ENCODE data around the gene MTG2.

MTG2 gene

GRCh38 chr20:62182469-62183425, at the start of gene MTG2:
TSS of gene MTG2 (plus strand) at chr20:62183028. CDS start at chr20:62193421, 10,393 bp downstream.
- DNase-seq: peak; percentile 93 to 94

- DNase-seq: no peak
Measured at GRCh38 chr20:62133051-62133845, 49.6 kb upstream of the MTG2 start.

GRCh38 chr20:62133864-62134263, 49.0 kb upstream of the MTG2 start:
- DNase-seq: no peak

- DNase-seq: no peak
Measured at GRCh38 chr20:62134735-62135231, 48.0 kb upstream of the MTG2 start.

GRCh38 chr20:62135573-62136266, 47.1 kb upstream of the MTG2 start:
- no peak for DNase-seq

GRCh38 chr20:62136283-62137091, 46.3 kb upstream of the MTG2 start:
- peak; percentile 59 to 60 for DNase-seq

GRCh38 chr20:62137092-62137384, 45.8 kb upstream of the MTG2 start:
- DNase-seq: no peak

GRCh38 chr20:62137478-62138203, 45.2 kb upstream of the MTG2 start:
- no peak for DNase-seq

GRCh38 chr20:62138204-62138543, 44.7 kb upstream of the MTG2 start:
- DNase-seq: no peak

GRCh38 chr20:62138912-62139311, 43.9 kb upstream of the MTG2 start:
- no peak for DNase-seq

GRCh38 chr20:62139636-62140035, 43.2 kb upstream of the MTG2 start:
- no peak for DNase-seq

- DNase-seq: no peak
Measured at GRCh38 chr20:62141043-62141396, 41.8 kb upstream of the MTG2 start.

GRCh38 chr20:62141397-62142251, 41.2 kb upstream of the MTG2 start:
- no peak for DNase-seq

GRCh38 chr20:62142252-62143080, 40.4 kb upstream of the MTG2 start:
- no peak for DNase-seq

GRCh38 chr20:62143081-62143956, 39.5 kb upstream of the MTG2 start, which contains the start of the genes PSMA7 and SS18L1:
TSS of gene PSMA7 (minus strand) at chr20:62143394. CDS start at chr20:62143303, 91 bp downstream.
TSS of gene SS18L1 (plus strand) at chr20:62143769. CDS start at chr20:62143821, 52 bp downstream.
- DNase-seq: peak; percentile 81 to 86

- peak; percentile 43 to 60 for DNase-seq
Measured at GRCh38 chr20:62143957-62144825, 38.6 kb upstream of the MTG2 start.

- DNase-seq: no peak
Measured at GRCh38 chr20:62145688-62146018, 37.2 kb upstream of the MTG2 start.

All from stimulated activated CD4-positive, alpha-beta T cell treated with anti-CD3 and anti-CD28 coated beads, Interleukin-4, amount 100 ng/mL, for 4 hours (primary cell).